ENCODE results near the gene TBC1D9B. TPM values are rescaled to one million over a fixed set of nuclear protein-coding genes. Genes with fewer than 3 reads are reported as not detected.
"Not testable (repeated sequence)": the region's sequence is repeated elsewhere in the genome, so short reads cannot be mapped to it uniquely, and the experiment has no call there.

The TBC1D9B gene
- total and polyA plus RNA-seq, 9 of the 15 experiments (the other 6 are each of a cell fraction or from before 2014, with no cell fraction given): 2.9 to 59.1 (median 33.5) TPM

DNA sequence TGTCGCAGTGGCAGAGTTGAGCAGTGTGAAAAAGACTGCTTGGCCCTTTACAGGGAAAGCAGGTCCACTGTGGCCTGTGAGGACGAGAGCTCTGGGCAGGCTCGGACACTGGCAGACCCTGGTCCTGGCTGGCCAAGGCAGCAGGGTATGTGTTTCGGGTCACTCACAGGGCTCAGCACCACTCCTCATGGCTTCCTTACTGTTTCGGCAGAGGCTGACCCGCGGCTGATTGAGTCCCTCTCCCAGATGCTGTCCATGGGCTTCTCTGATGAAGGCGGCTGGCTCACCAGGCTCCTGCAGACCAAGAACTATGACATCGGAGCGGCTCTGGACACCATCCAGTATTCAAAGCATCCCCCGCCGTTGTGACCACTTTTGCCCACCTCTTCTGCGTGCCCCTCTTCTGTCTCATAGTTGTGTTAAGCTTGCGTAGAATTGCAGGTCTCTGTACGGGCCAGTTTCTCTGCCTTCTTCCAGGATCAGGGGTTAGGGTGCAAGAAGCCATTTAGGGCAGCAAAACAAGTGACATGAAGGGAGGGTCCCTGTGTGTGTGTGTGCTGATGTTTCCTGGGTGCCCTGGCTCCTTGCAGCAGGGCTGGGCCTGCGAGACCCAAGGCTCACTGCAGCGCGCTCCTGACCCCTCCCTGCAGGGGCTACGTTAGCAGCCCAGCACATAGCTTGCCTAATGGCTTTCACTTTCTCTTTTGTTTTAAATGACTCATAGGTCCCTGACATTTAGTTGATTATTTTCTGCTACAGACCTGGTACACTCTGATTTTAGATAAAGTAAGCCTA, 71.3 kb downstream of the TBC1D9B start (continued):
- TF ChIP-seq SP1 (CRISPR knock-in tag; IDR thresholded peaks at IDR 0.05): 0 out of 2 replicates have a peak, but pooled peaks have one; percentile 28
- no peak for TF ChIP-seq RFX1 (IDR thresholded peaks at IDR 0.05)

DNA sequence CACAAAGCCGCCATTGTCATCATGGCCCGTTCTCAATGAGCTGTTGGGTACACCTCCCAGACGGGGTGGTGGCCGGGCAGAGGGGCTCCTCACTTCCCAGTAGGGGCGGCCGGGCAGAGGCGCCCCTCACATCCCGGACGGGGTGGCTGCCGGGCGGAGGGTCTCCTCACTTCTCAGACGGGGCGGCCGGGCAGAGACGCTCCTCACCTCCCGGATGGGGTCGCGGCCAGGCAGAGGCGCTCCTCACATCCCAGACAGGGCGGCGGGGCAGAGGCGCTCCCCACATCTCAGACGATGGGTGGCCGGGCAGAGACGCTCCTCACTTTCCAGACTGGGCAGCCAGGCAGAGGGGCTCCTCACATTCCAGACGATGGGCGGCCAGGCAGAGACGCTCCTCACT, 72.8 kb downstream of the TBC1D9B start:
- H3K9me1 ChIP-seq (ENCODE audit: control insufficient read depth, insufficient read depth, low read length); ATAC-seq; H3K9me3 ChIP-seq (replicated peaks; ENCODE audit: control insufficient read depth, insufficient read depth, low read depth, low read length); H3K79me2 ChIP-seq (ENCODE audit: control insufficient read depth, insufficient read depth, low read length); H3K4me2 ChIP-seq (ENCODE audit: insufficient read depth, low read length); BruUV-seq (replicated peaks); H3K9ac ChIP-seq (ENCODE audit: insufficient read depth in 1 of 2, low read depth in 2 of 2, low read length in 2 of 2); H3K4me3 ChIP-seq; CTCF ChIA-PET (ENCODE audit: low intra/inter-chr PET ratio); H4K20me1 ChIP-seq (replicated peaks; ENCODE audit: control insufficient read depth, insufficient read depth, low read length); DNase-seq (ENCODE audit: extremely low read depth in 1 of 4, low spot score in 3 of 4); H3K27me3 ChIP-seq (ENCODE audit: control insufficient read depth in 2 of 2, insufficient read depth in 2 of 2, low read length in 2 of 2); in situ Hi-C loops (cut with MboI); intact Hi-C loops (cut with micrococcal nuclease); H2AFZ ChIP-seq (ENCODE audit: low read depth, low read length); FAIRE-seq; H3K27ac ChIP-seq (ENCODE audit: extremely low read depth, low read depth, low read length): not testable (repeated sequence)
- WGBS (ENCODE audit: insufficient coverage, low coverage, missing lambda C conversion rate): 97% methylated on average over 7 of the region's 28 CpGs
- Histone ChIP-seq H3K36me3 (ENCODE audit: control insufficient read depth, insufficient read depth, low read length) (peaks cover 76% of the 10 kb centered on the region), H3K4me1 (replicated peaks in 1 of 2; ENCODE audit: control insufficient read depth in 2 of 2, insufficient read depth in 2 of 2, low read length in 2 of 2) (peaks cover 0 to 19% of the 10 kb centered on the region in 2 experiments; a peak in 3 of 5 replicates)
- POLR2A ChIA-PET: interaction anchor here (3.3 kb wide), 1 partner anchor 13 kb away, joined by 15 read pairs; no protein-coding TSS in a partner anchor

DNA sequence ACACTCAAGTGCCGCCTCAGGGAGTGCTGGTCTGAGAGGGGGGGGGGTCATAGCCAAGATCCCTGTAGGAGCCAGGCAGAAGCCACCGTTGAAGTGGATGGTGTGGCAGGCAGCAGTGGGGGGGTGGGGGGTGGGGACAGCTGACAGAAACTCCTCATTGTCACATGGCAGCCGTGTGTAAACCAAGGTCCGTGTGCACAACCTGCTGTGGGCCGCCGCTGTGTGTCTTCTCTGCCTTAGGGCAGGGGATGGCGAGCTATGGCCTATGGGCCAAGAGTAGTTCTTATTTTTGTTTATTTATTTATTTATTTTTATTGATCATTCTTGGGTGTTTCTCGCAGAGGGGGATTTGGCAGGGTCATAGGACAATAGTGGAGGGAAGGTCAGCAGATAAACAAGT, 73.6 kb downstream of the TBC1D9B start:
- intact Hi-C loops (cut with micrococcal nuclease): no loop called here
- no TSS peak for BruUV-seq (replicated peaks)

More for the DNA sequence above, 73.6 kb downstream of the TBC1D9B start:
- Histone ChIP-seq H3K36me3 (ENCODE audit: control insufficient read depth, insufficient read depth, low read length) (peaks cover 79% of the 10 kb centered on the region), H3K9ac (ENCODE audit: insufficient read depth in 1 of 2, low read depth in 2 of 2, low read length in 2 of 2) (no peak overlapping the region), H2AFZ (ENCODE audit: low read depth, low read length) (no peak overlapping the region), H3K27me3 (ENCODE audit: control insufficient read depth in 2 of 2, insufficient read depth in 2 of 2, low read length in 2 of 2) (no peaks in the 10 kb centered on the region), H3K9me3 (replicated peaks; ENCODE audit: control insufficient read depth, insufficient read depth, low read depth, low read length) (no peaks in the 10 kb centered on the region), H3K4me1 (replicated peaks in 1 of 2; ENCODE audit: control insufficient read depth in 2 of 2, insufficient read depth in 2 of 2, low read length in 2 of 2) (peaks cover 0 to 19% of the 10 kb centered on the region in 2 experiments; a peak in 3 of 5 replicates), H3K9me1 (ENCODE audit: control insufficient read depth, insufficient read depth, low read length) (no peaks in the 10 kb centered on the region), H3K27ac (ENCODE audit: extremely low read depth, low read depth, low read length) (no peak overlapping the region), H4K20me1 (replicated peaks; ENCODE audit: control insufficient read depth, insufficient read depth, low read length) (peaks cover 4% of the 10 kb centered on the region; the same call in 1 of the 2 replicates), H3K4me3 (no peak overlapping the region), H3K79me2 (ENCODE audit: control insufficient read depth, insufficient read depth, low read length) (no peaks in the 10 kb centered on the region; the same call in 2 of the 3 replicates), H3K4me2 (ENCODE audit: insufficient read depth, low read length) (no peak overlapping the region)
- TF ChIP-seq POLR2G (IDR thresholded peaks at IDR 0.05; ENCODE audit: low read depth, low read length) (0 out of 2 replicates have a peak, but pooled peaks have one; percentile 33), BCL6 (CRISPR knock-in tag; IDR thresholded peaks at IDR 0.05) (no peak), SMAD4 (CRISPR knock-in tag; conservative IDR thresholded peaks at IDR 0.05) (no peak), ZNF347 (CRISPR knock-in tag; IDR thresholded peaks at IDR 0.05; ENCODE audit: low read depth) (no peak)
- TF ChIP-seq, protein P1, sequence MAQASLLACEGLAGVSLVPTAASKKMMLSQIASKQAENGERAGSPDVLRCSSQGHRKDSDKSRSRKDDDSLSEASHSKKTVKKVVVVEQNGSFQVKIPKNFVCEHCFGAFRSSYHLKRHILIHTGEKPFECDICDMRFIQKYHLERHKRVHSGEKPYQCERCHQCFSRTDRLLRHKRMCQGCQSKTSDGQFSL (CRISPR knock-in tag; IDR thresholded peaks at IDR 0.05): no peak
- TF ChIP-seq, protein P1 (tag; IDR thresholded peaks at IDR 0.05): 0 out of 4 replicates have a peak, but pooled peaks of 1 of the 2 experiments have one; percentile 30
- ChIA-PET CTCF (ENCODE audit: low intra/inter-chr PET ratio) (no interaction called here), POLR2A (interaction anchor here (3.3 kb wide), 1 partner anchor 12 kb away, joined by 15 read pairs; no protein-coding TSS in a partner anchor)
- WGBS (ENCODE audit: insufficient coverage, low coverage, missing lambda C conversion rate): 78% methylated on average over 5 of the region's 8 CpGs
- no peak for ATAC-seq
- in situ Hi-C loops (cut with MboI): no loop called here
- FAIRE-seq: no peak
- peak in 2 of 4 experiments; percentile 35 to 39 for DNase-seq (ENCODE audit: extremely low read depth in 1 of 4, low spot score in 3 of 4)

All from K562 (cell line).